ENCODE measurements around the gene CCDC73. TPM values are rescaled to one million over a fixed set of nuclear protein-coding genes. Genes with fewer than 3 reads are reported as not detected.

The CCDC73 gene
- total RNA-seq, 1 donor from 2014 or later = not detected

GRCh38 chr11:32580967-32581366, 213.5 kb downstream of the CCDC73 start:
- no peaks in the 10 kb centered on the region for H3K36me3 Mint-ChIP-seq (ENCODE audit: low read depth)
- TF ChIP-seq CTCF (conservative IDR thresholded peaks at IDR 0.05) = no peak
- no peaks in the 10 kb centered on the region for H3K9me3 Mint-ChIP-seq
- H3K27ac Mint-ChIP-seq (ENCODE audit: unreplicated experiment) = no peak overlapping the region
- H3K4me3 Mint-ChIP-seq = no peak overlapping the region
- peaks cover 3% of the 10 kb centered on the region for H3K27me3 Mint-ChIP-seq (ENCODE audit: low read depth)
- H3K4me1 Mint-ChIP-seq = peaks cover 25% of the 10 kb centered on the region
- DNase-seq (ENCODE audit: low read depth, low spot score) = no peak

GRCh38 chr11:32576456-32576855, 218.0 kb downstream of the CCDC73 start:
- Mint-ChIP-seq H3K27me3 (ENCODE audit: low read depth) (peaks cover 3% of the 10 kb centered on the region), H3K9me3 (no peaks in the 10 kb centered on the region), H3K36me3 (ENCODE audit: low read depth) (no peaks in the 10 kb centered on the region), H3K4me1 (no peaks in the 10 kb centered on the region), H3K4me3 (no peak overlapping the region), H3K27ac (ENCODE audit: unreplicated experiment) (no peak overlapping the region)
- TF ChIP-seq CTCF (conservative IDR thresholded peaks at IDR 0.05) = no peak
- DNase-seq (ENCODE audit: low read depth, low spot score) = no peak

- Mint-ChIP-seq H3K9me3 (no peaks in the 10 kb centered on the region), H3K36me3 (ENCODE audit: low read depth) (no peaks in the 10 kb centered on the region), H3K4me3 (no peak overlapping the region), H3K27me3 (ENCODE audit: low read depth) (peaks cover 6% of the 10 kb centered on the region), H3K4me1 (no peaks in the 10 kb centered on the region), H3K27ac (ENCODE audit: unreplicated experiment) (no peak overlapping the region)
- DNase-seq (ENCODE audit: low read depth, low spot score) = no peak
- TF ChIP-seq CTCF (conservative IDR thresholded peaks at IDR 0.05) = no peak
Measured at GRCh38 chr11:32575070-32575469, 219.4 kb downstream of the CCDC73 start.

GRCh38 chr11:32574421-32574820, 220.0 kb downstream of the CCDC73 start:
- no peak for DNase-seq (ENCODE audit: low read depth, low spot score)
- Mint-ChIP-seq H3K4me3 (no peak overlapping the region), H3K4me1 (no peaks in the 10 kb centered on the region), H3K27ac (ENCODE audit: unreplicated experiment) (no peak overlapping the region), H3K27me3 (ENCODE audit: low read depth) (peaks cover 6% of the 10 kb centered on the region), H3K36me3 (ENCODE audit: low read depth) (no peaks in the 10 kb centered on the region), H3K9me3 (no peaks in the 10 kb centered on the region)
- TF ChIP-seq CTCF (conservative IDR thresholded peaks at IDR 0.05) = no peak

GRCh38 chr11:32573228-32573627, 221.2 kb downstream of the CCDC73 start:
- no peak for DNase-seq (ENCODE audit: low read depth, low spot score)
- no peak for TF ChIP-seq CTCF (conservative IDR thresholded peaks at IDR 0.05)
- Mint-ChIP-seq H3K4me1 (no peaks in the 10 kb centered on the region), H3K9me3 (no peaks in the 10 kb centered on the region), H3K4me3 (no peak overlapping the region), H3K36me3 (ENCODE audit: low read depth) (no peaks in the 10 kb centered on the region), H3K27ac (ENCODE audit: unreplicated experiment) (no peak overlapping the region), H3K27me3 (ENCODE audit: low read depth) (peaks cover 4% of the 10 kb centered on the region)

- H3K9me3 Mint-ChIP-seq = peaks cover 3% of the 10 kb centered on the region
- H3K27me3 Mint-ChIP-seq (ENCODE audit: low read depth) = peaks cover 3% of the 10 kb centered on the region
- H3K4me1 Mint-ChIP-seq = peaks cover 5% of the 10 kb centered on the region
- no peak for DNase-seq (ENCODE audit: low read depth, low spot score)
- H3K4me3 Mint-ChIP-seq = no peak overlapping the region
- H3K36me3 Mint-ChIP-seq (ENCODE audit: low read depth) = no peaks in the 10 kb centered on the region
- H3K27ac Mint-ChIP-seq (ENCODE audit: unreplicated experiment) = no peak overlapping the region
- no peak for TF ChIP-seq CTCF (conservative IDR thresholded peaks at IDR 0.05)
Measured at GRCh38 chr11:32571039-32571438, 223.4 kb downstream of the CCDC73 start.

All from neural crest cell (in vitro differentiated cells).